HG02759 (cell line): ENCODE measurements around the gene AGPAT4.

Experiments used
- ATAC-seq: cut with Tn5 transposase; IDR thresholded peaks from one replicate; pipeline ENCODE4 v1.9.1; 2021; ENCODE audit warnings: mild to moderate bottlenecking, moderate library complexity; ENCODE audit not compliant: unreplicated experiment

AGPAT4 gene

GRCh38 chr6:161141173-161141572, 132.7 kb downstream of the AGPAT4 start:
- no peak for ATAC-seq

- no peak for ATAC-seq
These were observed 133.3 kb downstream of the AGPAT4 start for GRCh38 chr6:161140554-161140875.

- no peak for ATAC-seq
These were observed 133.9 kb downstream of the AGPAT4 start for GRCh38 chr6:161139766-161140553.

GRCh38 chr6:161139304-161139765, 134.5 kb downstream of the AGPAT4 start:
- ATAC-seq = no peak

GRCh38 chr6:161138543-161139303, 135.1 kb downstream of the AGPAT4 start:
- ATAC-seq = no peak

- no peak for ATAC-seq
These were observed 135.9 kb downstream of the AGPAT4 start for GRCh38 chr6:161137839-161138542.

GRCh38 chr6:161137320-161137719, 136.5 kb downstream of the AGPAT4 start:
- no peak for ATAC-seq

GRCh38 chr6:161136655-161137054, 137.2 kb downstream of the AGPAT4 start:
- ATAC-seq = no peak

- peak; percentile 31 for ATAC-seq
These were observed 137.9 kb downstream of the AGPAT4 start for GRCh38 chr6:161135695-161136591.

GRCh38 chr6:161134550-161135298, 139.1 kb downstream of the AGPAT4 start:
- no peak for ATAC-seq

GRCh38 chr6:161133963-161134362, 139.9 kb downstream of the AGPAT4 start:
- ATAC-seq = no peak

GRCh38 chr6:161132384-161132783, 141.5 kb downstream of the AGPAT4 start:
- no peak for ATAC-seq

GRCh38 chr6:161130967-161131766, 142.7 kb downstream of the AGPAT4 start:
- ATAC-seq = no peak

GRCh38 chr6:161130541-161130940, 143.3 kb downstream of the AGPAT4 start:
- ATAC-seq = no peak

- no peak for ATAC-seq
These were observed 145.1 kb downstream of the AGPAT4 start for GRCh38 chr6:161128680-161129196.

GRCh38 chr6:161128230-161128629, 145.6 kb downstream of the AGPAT4 start:
- ATAC-seq = no peak

- ATAC-seq = no peak
These were observed 146.7 kb downstream of the AGPAT4 start for GRCh38 chr6:161127071-161127740.

- ATAC-seq = no peak
These were observed 148.3 kb downstream of the AGPAT4 start for GRCh38 chr6:161125591-161125990.
